Kidney epithelial cell (primary cell): ENCODE data around the gene PDE3A. TPM values are rescaled to one million over a fixed set of nuclear protein-coding genes. Genes with fewer than 3 reads are reported as not detected.

ENCODE experiments used
- DNase-seq: peaks from one replicate; pipeline ENCODE4 v3.0.0-alpha.2; 2010; ENCODE audit warnings: low read depth
- H3K27me3 ChIP-seq: 2 replicates; pipeline ENCODE4 v1.6.0; 2011; ENCODE audit warnings: low read length; ENCODE audit not compliant: control insufficient read depth, insufficient read depth
- H3K36me3 ChIP-seq: 2 replicates; pipeline ENCODE4 v1.5.1; 2011; ENCODE audit warnings: low read length; ENCODE audit not compliant: control insufficient read depth, insufficient read depth
- H3K4me3 ChIP-seq: 2 replicates; pipeline ENCODE4 v1.5.1; 2011; ENCODE audit warnings: low read depth, mild to moderate bottlenecking, control low read depth, low read length
- total RNA-seq: library from RNA; depleted of rRNA; stranded (reverse); fragments of >200 nt; gene quantifications from 2 replicates; pipeline ENCODE4 v1.2.3, GENCODE V29; 2015
- TF ChIP-seq, protein P1 (sequence below): IDR thresholded peaks from 2 replicates; pipeline ENCODE4 v1.5.1; 2011; ENCODE audit warnings: mild to moderate bottlenecking, moderate library complexity, low read length, control low read depth, inconsistent platforms; ENCODE audit not compliant: insufficient read depth, poor library complexity, severe bottlenecking

Gene PDE3A
- total RNA-seq, 1 donor from 2014 or later, result 1.8 TPM

- no peak overlapping the region for H3K4me3 ChIP-seq
- H3K27me3 ChIP-seq, result no peaks in the 10 kb centered on the region
- TF ChIP-seq, protein P1, sequence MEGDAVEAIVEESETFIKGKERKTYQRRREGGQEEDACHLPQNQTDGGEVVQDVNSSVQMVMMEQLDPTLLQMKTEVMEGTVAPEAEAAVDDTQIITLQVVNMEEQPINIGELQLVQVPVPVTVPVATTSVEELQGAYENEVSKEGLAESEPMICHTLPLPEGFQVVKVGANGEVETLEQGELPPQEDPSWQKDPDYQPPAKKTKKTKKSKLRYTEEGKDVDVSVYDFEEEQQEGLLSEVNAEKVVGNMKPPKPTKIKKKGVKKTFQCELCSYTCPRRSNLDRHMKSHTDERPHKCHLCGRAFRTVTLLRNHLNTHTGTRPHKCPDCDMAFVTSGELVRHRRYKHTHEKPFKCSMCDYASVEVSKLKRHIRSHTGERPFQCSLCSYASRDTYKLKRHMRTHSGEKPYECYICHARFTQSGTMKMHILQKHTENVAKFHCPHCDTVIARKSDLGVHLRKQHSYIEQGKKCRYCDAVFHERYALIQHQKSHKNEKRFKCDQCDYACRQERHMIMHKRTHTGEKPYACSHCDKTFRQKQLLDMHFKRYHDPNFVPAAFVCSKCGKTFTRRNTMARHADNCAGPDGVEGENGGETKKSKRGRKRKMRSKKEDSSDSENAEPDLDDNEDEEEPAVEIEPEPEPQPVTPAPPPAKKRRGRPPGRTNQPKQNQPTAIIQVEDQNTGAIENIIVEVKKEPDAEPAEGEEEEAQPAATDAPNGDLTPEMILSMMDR, result no peak
- no peaks in the 10 kb centered on the region for H3K36me3 ChIP-seq
- DNase-seq, result no peak
These were observed 76.3 kb downstream of the PDE3A start for GRCh38 chr12:20444595-20445170.

DNA sequence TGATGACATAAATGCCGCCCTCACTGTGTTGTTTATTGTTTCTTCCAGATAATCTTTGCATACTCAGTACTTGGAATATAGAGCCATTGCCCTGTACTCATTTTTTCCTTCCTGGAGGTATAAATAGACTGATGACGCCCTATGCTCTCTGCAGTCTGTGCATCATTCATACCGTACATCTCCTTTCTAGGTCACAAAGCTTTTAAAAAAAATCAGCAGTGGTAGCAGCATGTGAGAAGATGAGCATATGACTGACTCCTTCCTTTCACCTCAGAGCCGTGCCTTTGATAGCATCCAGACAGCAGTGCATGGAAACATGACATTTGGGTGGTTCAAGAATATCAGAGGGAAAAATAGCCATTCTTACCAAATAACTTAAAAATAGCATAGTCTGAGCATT is 77.3 kb downstream of the PDE3A start:
- TF ChIP-seq, protein P1, result no peak
- H3K4me3 ChIP-seq, result no peak overlapping the region
- no peaks in the 10 kb centered on the region for H3K36me3 ChIP-seq
- no peaks in the 10 kb centered on the region for H3K27me3 ChIP-seq
- DNase-seq, result no peak

DNA sequence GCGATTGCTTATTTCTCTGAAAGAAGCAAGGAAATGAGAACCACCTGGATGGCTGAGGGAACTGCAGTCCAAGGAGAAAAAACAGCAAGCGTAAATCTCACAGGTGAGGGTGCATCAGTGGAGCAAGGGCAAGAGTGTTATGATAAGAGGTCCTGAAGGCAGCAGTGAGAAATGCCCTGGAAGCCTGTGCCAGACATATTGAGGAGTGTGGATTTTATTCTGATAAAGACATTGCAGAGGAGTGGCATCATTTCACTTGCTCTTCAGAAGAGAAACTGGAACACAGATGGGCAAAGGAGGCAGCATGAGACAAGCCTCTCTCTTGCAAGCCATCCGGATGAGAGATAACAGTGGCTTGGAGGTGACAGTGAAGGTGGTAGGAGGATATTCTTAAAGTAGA is 78.5 kb downstream of the PDE3A start:
- TF ChIP-seq, protein P1, result no peak
- H3K27me3 ChIP-seq, result no peaks in the 10 kb centered on the region
- no peaks in the 10 kb centered on the region for H3K36me3 ChIP-seq
- H3K4me3 ChIP-seq, result no peak overlapping the region
- DNase-seq, result no peak

DNA sequence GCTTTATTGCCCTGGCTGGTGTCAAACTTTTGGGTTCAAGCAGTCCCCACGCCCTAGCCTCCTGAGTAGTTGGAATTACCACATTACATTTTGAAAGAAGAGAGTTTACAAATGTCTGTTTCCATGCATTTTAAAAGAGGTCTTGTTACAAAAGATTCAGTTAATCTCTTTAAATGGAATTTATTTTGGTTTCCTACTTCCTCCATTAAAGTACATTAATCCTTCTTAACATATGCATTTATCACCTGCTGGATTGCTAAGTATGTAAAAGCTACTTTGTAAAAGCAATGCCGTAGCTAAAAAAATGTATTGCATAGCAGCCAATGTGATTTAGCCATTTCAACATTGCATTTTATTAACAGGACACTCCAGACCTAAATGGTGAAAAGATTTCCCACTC is 80.4 kb downstream of the PDE3A start:
- TF ChIP-seq, protein P1, result no peak
- DNase-seq, result no peak

DNA sequence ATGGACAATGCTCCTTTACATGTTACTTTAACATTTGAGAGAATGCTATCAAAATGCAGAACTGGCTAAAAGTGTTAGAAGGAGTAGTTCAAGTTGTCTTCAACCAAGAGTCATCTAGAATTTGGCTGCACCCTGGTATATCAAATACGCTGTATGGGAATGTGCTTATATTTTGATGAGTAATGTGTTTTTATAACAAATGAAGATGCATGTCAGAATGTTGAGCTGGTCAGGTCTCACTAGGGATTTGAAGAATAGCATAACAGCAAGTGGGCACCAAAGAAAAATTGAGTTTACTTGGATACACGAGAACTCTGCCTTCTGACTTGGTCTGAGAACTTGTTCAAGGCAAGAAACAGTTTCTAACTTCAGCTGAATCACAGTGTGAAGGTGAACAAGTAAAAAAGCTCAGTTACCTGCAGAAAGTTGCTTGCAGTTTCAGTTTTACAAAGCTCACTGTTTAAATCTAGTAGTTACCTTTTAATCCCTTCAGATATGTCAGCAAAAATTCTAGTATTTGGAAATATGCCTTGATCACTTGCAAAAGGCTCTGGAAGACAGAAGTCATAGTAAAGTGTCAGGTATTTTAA is 82.3 kb downstream of the PDE3A start:
- no peak overlapping the region for H3K4me3 ChIP-seq
- no peaks in the 10 kb centered on the region for H3K36me3 ChIP-seq
- TF ChIP-seq, protein P1, result no peak

More for the DNA sequence above, 80.4 kb downstream of the PDE3A start:
- Histone ChIP-seq H3K27me3 (no peaks in the 10 kb centered on the region), H3K36me3 (no peaks in the 10 kb centered on the region), H3K4me3 (no peak overlapping the region)

DNA sequence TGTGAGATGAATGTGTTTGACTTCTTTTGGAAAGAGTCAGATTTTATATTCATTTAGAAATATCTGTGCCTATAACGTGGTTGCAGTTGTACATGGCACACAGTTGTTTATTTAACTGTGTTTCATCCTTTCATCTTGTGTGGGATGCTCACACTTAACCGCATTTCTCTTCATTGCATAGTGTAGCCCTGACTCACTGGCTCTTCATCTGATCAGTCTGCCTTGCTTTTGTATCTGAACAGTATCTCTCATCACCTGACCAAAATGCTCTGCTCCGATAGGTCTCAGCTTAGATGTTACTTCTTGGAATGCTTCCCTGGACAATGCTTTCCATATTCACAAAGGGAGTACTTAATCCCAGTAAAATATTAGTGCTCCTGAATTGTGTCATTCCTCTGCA is 83.4 kb downstream of the PDE3A start:
- Histone ChIP-seq H3K27me3 (no peaks in the 10 kb centered on the region), H3K4me3 (no peak overlapping the region), H3K36me3 (no peaks in the 10 kb centered on the region)
- TF ChIP-seq, protein P1, result no peak
- peak; percentile 67 for DNase-seq

More for the DNA sequence above, 82.3 kb downstream of the PDE3A start:
- H3K27me3 ChIP-seq, result no peaks in the 10 kb centered on the region
- DNase-seq, result no peak
